SK-N-SH treated with all-trans-retinoic acid at 6 μM for 48 hours (cell line): Measurements from ENCODE around the gene CDC5L.
"Not testable (repeated sequence)": the region's sequence is repeated elsewhere in the genome, so short reads cannot be mapped to it uniquely, and the experiment has no call there.

ENCODE experiments used
- ATAC-seq: fragments of 200-7000 bp; cut with Tn5 transposase; 3 replicates; pipeline ENCODE4 v1.9.1; 2020; ENCODE audit warnings: mild to moderate bottlenecking, moderate library complexity
- ARNTL ChIP-seq: fragments of 450-650 bp; formaldehyde crosslinking; IDR thresholded peaks from 2 replicates; pipeline ENCODE4 v1.5.0; 2020; ENCODE audit warnings: low read depth, mild to moderate bottlenecking, moderate library complexity, borderline replicate concordance
- BACH2 ChIP-seq: fragments of 250-450 bp; sonication (Bioruptor Pico); IDR thresholded peaks from 2 replicates; pipeline ENCODE4 v1.9.0; 2021; ENCODE audit warnings: mild to moderate bottlenecking, borderline replicate concordance
- CREB5 ChIP-seq: fragments of 250-450 bp; sonication (Bioruptor Pico); IDR thresholded peaks from 2 replicates; pipeline ENCODE4 v1.5.1; 2020; ENCODE audit warnings: low read depth, mild to moderate bottlenecking, moderate library complexity
- CSDC2 ChIP-seq: fragments of 250-450 bp; sonication (Bioruptor Pico); IDR thresholded peaks from 2 replicates; pipeline ENCODE4 v1.5.0; 2020; ENCODE audit warnings: mild to moderate bottlenecking, moderate library complexity
- CSRNP3 ChIP-seq: fragments of 250-450 bp; sonication (Bioruptor Pico); IDR thresholded peaks from 2 replicates; pipeline ENCODE4 v1.5.1; 2021; ENCODE audit warnings: mild to moderate bottlenecking, moderate library complexity
- ESRRG ChIP-seq: fragments of 250-450 bp; sonication (Bioruptor Pico); IDR thresholded peaks from 2 replicates; pipeline ENCODE4 v1.6.1; 2021; ENCODE audit warnings: mild to moderate bottlenecking
- GLIS3 ChIP-seq: fragments of 250-450 bp; sonication (Bioruptor Pico); IDR thresholded peaks from 2 replicates; pipeline ENCODE4 v1.5.0; 2020; ENCODE audit warnings: mild to moderate bottlenecking, moderate library complexity
- ISL1 ChIP-seq: fragments of 250-450 bp; sonication (Bioruptor Pico); IDR thresholded peaks from 2 replicates; pipeline ENCODE4 v2.1.2; 2022; ENCODE audit warnings: mild to moderate bottlenecking, moderate library complexity
- PATZ1 ChIP-seq: fragments of 250-450 bp; sonication (Bioruptor Pico); IDR thresholded peaks from 2 replicates; pipeline ENCODE4 v1.8.0; 2020; ENCODE audit warnings: mild to moderate bottlenecking, moderate library complexity, borderline replicate concordance
- PPARA ChIP-seq: fragments of 250-450 bp; sonication (Bioruptor Pico); IDR thresholded peaks from 2 replicates; pipeline ENCODE4 v1.5.0; 2020; ENCODE audit warnings: mild to moderate bottlenecking, borderline replicate concordance
- SNAI2 ChIP-seq: fragments of 250-450 bp; sonication (Bioruptor Pico); IDR thresholded peaks from 2 replicates; pipeline ENCODE4 v1.5.0; 2020; ENCODE audit warnings: mild to moderate bottlenecking, moderate library complexity
- TCF4 ChIP-seq: fragments of 250-450 bp; sonication (Bioruptor Pico); IDR thresholded peaks from 2 replicates; pipeline ENCODE4 v1.8.0; 2021; ENCODE audit warnings: mild to moderate bottlenecking, moderate library complexity, borderline replicate concordance
- TOX ChIP-seq: fragments of 250-450 bp; sonication (Bioruptor Pico); IDR thresholded peaks from 2 replicates; pipeline ENCODE4 v1.8.0; 2021; ENCODE audit warnings: mild to moderate bottlenecking, moderate library complexity, borderline replicate concordance
- TSHZ2 ChIP-seq: fragments of 250-450 bp; sonication (Bioruptor Pico); IDR thresholded peaks from 2 replicates; pipeline ENCODE4 v1.5.0; 2020; ENCODE audit warnings: mild to moderate bottlenecking, moderate library complexity
- ZC3H10 ChIP-seq: fragments of 250-450 bp; sonication (Bioruptor Pico); IDR thresholded peaks from 2 replicates; pipeline ENCODE4 v1.5.1; 2021; ENCODE audit warnings: mild to moderate bottlenecking, moderate library complexity
- ZFP30 ChIP-seq: fragments of 450-650 bp; formaldehyde crosslinking; IDR thresholded peaks from 2 replicates; pipeline ENCODE4 v1.5.0; 2022; ENCODE audit warnings: mild to moderate bottlenecking, moderate library complexity
- ZNF565 ChIP-seq: fragments of 450-650 bp; formaldehyde crosslinking; conservative IDR thresholded peaks from 2 replicates; pipeline ENCODE4 v1.5.0; 2020; ENCODE audit warnings: low read depth, mild to moderate bottlenecking, moderate library complexity
- ZNF70 ChIP-seq: fragments of 450-650 bp; formaldehyde crosslinking; IDR thresholded peaks from 2 replicates; pipeline ENCODE4 v1.5.0; 2020; ENCODE audit warnings: mild to moderate bottlenecking, moderate library complexity
- ZNF8 ChIP-seq: fragments of 450-650 bp; formaldehyde crosslinking; IDR thresholded peaks from 2 replicates; pipeline ENCODE4 v1.5.0; 2020; ENCODE audit warnings: mild to moderate bottlenecking, moderate library complexity

CDC5L gene

GRCh38 chr6:44341095-44341890 lies 46.2 kb upstream of the CDC5L start:
- TF ChIP-seq TOX (CRISPR knock-in tag) (no peak), CREB5 (CRISPR knock-in tag) (no peak), CSRNP3 (CRISPR knock-in tag) (no peak)
- TF ChIP-seq, all 23 proteins: peak for 0
- no peak for ATAC-seq

GRCh38 chr6:44342052-44342451 lies 45.5 kb upstream of the CDC5L start:
- peak; percentile 28; the same call in 2 of the 3 replicates for ATAC-seq
- no peak for TF ChIP-seq ZNF70 (CRISPR knock-in tag)
- TF ChIP-seq TCF4 (CRISPR knock-in tag): peak; percentile 60; the same call in 1 of the 2 replicates

GRCh38 chr6:44342489-44342888 lies 45.0 kb upstream of the CDC5L start, which contains the start of gene SPATS1:
SPATS1 (plus strand) TSS chr6:44342650; CDS start chr6:44343096, 446 bp downstream.
- TF ChIP-seq ZC3H10 (no peak), ESRRG (CRISPR knock-in tag) (no peak), TSHZ2 (CRISPR knock-in tag) (no peak), ISL1 (CRISPR knock-in tag) (no peak), ARNTL (CRISPR knock-in tag) (no peak), ZNF70 (CRISPR knock-in tag) (no peak)
- ATAC-seq: peak; percentile 37; the same call in 2 of the 3 replicates

GRCh38 chr6:44346818-44347217 lies 40.7 kb upstream of the CDC5L start:
- ATAC-seq: not testable (repeated sequence)

GRCh38 chr6:44349904-44350649 lies 37.4 kb upstream of the CDC5L start:
- ATAC-seq: no peak
- TF ChIP-seq CSDC2 (no peak), ZNF8 (CRISPR knock-in tag) (no peak), CREB5 (CRISPR knock-in tag) (no peak), ZNF565 (CRISPR knock-in tag) (no peak), ESRRG (CRISPR knock-in tag) (no peak), GLIS3 (CRISPR knock-in tag) (no peak), BACH2 (no peak), ZNF70 (CRISPR knock-in tag) (no peak), PATZ1 (CRISPR knock-in tag) (no peak), PPARA (CRISPR knock-in tag) (no peak), TSHZ2 (CRISPR knock-in tag) (no peak), TCF4 (CRISPR knock-in tag) (no peak), SNAI2 (CRISPR knock-in tag) (no peak), ARNTL (CRISPR knock-in tag) (no peak), ZFP30 (CRISPR knock-in tag) (no peak), TOX (CRISPR knock-in tag) (no peak)

- not testable (repeated sequence) for ATAC-seq
Measured at GRCh38 chr6:44350650-44350994, 36.9 kb upstream of the CDC5L start.
